Cardiac muscle cell (in vitro differentiated cells and primary cell): ENCODE measurements around the gene CEP112. TPM values are rescaled to one million over a fixed set of nuclear protein-coding genes. Genes with fewer than 3 reads are reported as not detected.

ENCODE experiments used
- DNase-seq, 2 donors: peaks; one replicate each; pipeline versions ENCODE4 v3.0.0 to v3.0.0-alpha.2; 2010 to 2017; ENCODE audit warnings: low read depth in 1 of 2, low spot score in 1 of 2
- H3K27ac ChIP-seq: fragments of 200-600 bp; sonication (generic); 2 replicates; pipeline ENCODE4 v1.5.1; 2016
- H3K27me3 ChIP-seq: fragments of 200-600 bp; sonication (generic); 2 replicates; pipeline ENCODE4 v1.6.0; 2016; ENCODE audit warnings: control low read depth
- H3K36me3 ChIP-seq: fragments of 200-600 bp; sonication (generic); 2 replicates; pipeline ENCODE4 v1.5.1; 2016; ENCODE audit warnings: control low read depth
- H3K4me1 ChIP-seq: fragments of 200-600 bp; sonication (generic); 2 replicates; pipeline ENCODE4 v1.8.1; 2017; ENCODE audit warnings: low read depth, mild to moderate bottlenecking, mixed run types
- H3K4me3 ChIP-seq: fragments of 200-600 bp; sonication (generic); 2 replicates; pipeline ENCODE4 v1.5.1; 2016; ENCODE audit warnings: mild to moderate bottlenecking
- H3K9me3 ChIP-seq: fragments of 200-600 bp; sonication (generic); 2 replicates; pipeline ENCODE4 v1.5.1; 2017; ENCODE audit warnings: low read depth, mild to moderate bottlenecking, control low read depth
- CTCF ChIP-seq: IDR thresholded peaks from 2 replicates; pipeline ENCODE4 v1.5.1; 2012; ENCODE audit warnings: low read depth, mild to moderate bottlenecking, low read length
- polyA plus RNA-seq: library from polyadenylated mRNA; unstranded; fragments of >200 nt; fragmentation: Nextera tagmentation; extraction: Ambion mirVana; gene quantifications from 2 replicates; pipeline ENCODE4 v1.2.1, GENCODE V29; 2016
- total RNA-seq: library from RNA; depleted of rRNA; stranded (reverse); fragments of >200 nt; gene quantifications from 2 replicates; pipeline ENCODE4 v1.2.3, GENCODE V29; 2016

Gene CEP112
- total and polyA plus RNA-seq, 2 experiments from 2014 or later, result 7.7 to 10.9 TPM

- no peak for DNase-seq
- no peaks in the 10 kb centered on the region for H3K4me1 ChIP-seq
- no peak overlapping the region for H3K4me3 ChIP-seq
- no peaks in the 10 kb centered on the region for H3K36me3 ChIP-seq
- no peak overlapping the region for H3K27ac ChIP-seq
- H3K27me3 ChIP-seq, result no peaks in the 10 kb centered on the region
- H3K9me3 ChIP-seq, result no peaks in the 10 kb centered on the region
- TF ChIP-seq CTCF, result no peak
These were observed 23.6 kb upstream of the CEP112 start for GRCh38 chr17:66215529-66215911.

GRCh38 chr17:66214884-66215528, 23.1 kb upstream of the CEP112 start:
- Histone ChIP-seq H3K27me3 (no peaks in the 10 kb centered on the region), H3K4me3 (no peak overlapping the region), H3K27ac (no peak overlapping the region), H3K36me3 (no peaks in the 10 kb centered on the region), H3K9me3 (no peaks in the 10 kb centered on the region), H3K4me1 (no peaks in the 10 kb centered on the region)
- no peak for TF ChIP-seq CTCF
- DNase-seq, result no peak

- Histone ChIP-seq H3K4me1 (peaks cover 10% of the 10 kb centered on the region), H3K4me3 (no peak overlapping the region), H3K9me3 (no peaks in the 10 kb centered on the region), H3K36me3 (no peaks in the 10 kb centered on the region), H3K27me3 (no peaks in the 10 kb centered on the region), H3K27ac (no peak overlapping the region)
- no peak for TF ChIP-seq CTCF
- DNase-seq, result no peak
These were observed 19.3 kb upstream of the CEP112 start for GRCh38 chr17:66211047-66211810.

GRCh38 chr17:66210208-66210574, 18.3 kb upstream of the CEP112 start:
- H3K36me3 ChIP-seq, result no peaks in the 10 kb centered on the region
- H3K9me3 ChIP-seq, result no peaks in the 10 kb centered on the region
- H3K4me1 ChIP-seq, result peaks cover 10% of the 10 kb centered on the region
- TF ChIP-seq CTCF, result no peak
- no peak overlapping the region for H3K4me3 ChIP-seq
- no peak overlapping the region for H3K27ac ChIP-seq
- DNase-seq, result no peak
- H3K27me3 ChIP-seq, result no peaks in the 10 kb centered on the region

GRCh38 chr17:66207936-66208335, 16.0 kb upstream of the CEP112 start:
- no peak for DNase-seq
- Histone ChIP-seq H3K4me1 (peaks cover 10% of the 10 kb centered on the region), H3K27ac (no peak overlapping the region), H3K36me3 (no peaks in the 10 kb centered on the region), H3K27me3 (no peaks in the 10 kb centered on the region), H3K9me3 (no peaks in the 10 kb centered on the region), H3K4me3 (no peak overlapping the region)
- no peak for TF ChIP-seq CTCF
